ENCODE data around the gene TIPRL. TPM values are rescaled to one million over a fixed set of nuclear protein-coding genes. Genes with fewer than 3 reads are reported as not detected.
A peak's percentile ranks its signal among the peaks of the same experiment; 100 is the strongest.

Gene TIPRL
- total RNA-seq, 1 experiment from 2014 or later: 50.0 TPM

- TF ChIP-seq EZH2 (IDR thresholded peaks at IDR 0.05; ENCODE audit: borderline replicate concordance, low read depth, low read length, poor library complexity, severe bottlenecking): no peak
- no peaks in the 10 kb centered on the region for H3K36me3 ChIP-seq (ENCODE audit: insufficient read depth, low read length, poor library complexity, severe bottlenecking)
- intact Hi-C loops (cut with micrococcal nuclease; ENCODE audit: unreplicated experiment): no loop called here
- H3K27ac ChIP-seq (ENCODE audit: low read depth, low read length, poor library complexity, severe bottlenecking): no peak overlapping the region
- H3K4me3 ChIP-seq (ENCODE audit: low read depth, low read length, poor library complexity, severe bottlenecking): no peak overlapping the region
- POLR2A ChIA-PET (ENCODE audit: low non-redundant PET): no interaction called here
- H3K27me3 ChIP-seq (replicated peaks; ENCODE audit: insufficient read depth, low read depth, low read length, poor library complexity): no peaks in the 10 kb centered on the region
- CTCF ChIA-PET: no interaction called here
- peak; percentile 64 for DNase-seq (ENCODE audit: low spot score)
- peaks cover 3% of the 10 kb centered on the region for H3K9me3 ChIP-seq (ENCODE audit: low read depth, low read length, poor library complexity, severe bottlenecking)
- no TSS peak for BruUV-seq (replicated peaks)
- no peaks in the 10 kb centered on the region for H3K4me1 ChIP-seq (ENCODE audit: insufficient read depth, low read length, poor library complexity, severe bottlenecking)
Measured at GRCh38 chr1:168161459-168161858, 17.3 kb upstream of the TIPRL start.

- Histone ChIP-seq H3K4me3 (ENCODE audit: low read depth, low read length, poor library complexity, severe bottlenecking) (no peak overlapping the region), H3K36me3 (ENCODE audit: insufficient read depth, low read length, poor library complexity, severe bottlenecking) (no peaks in the 10 kb centered on the region), H3K4me1 (ENCODE audit: insufficient read depth, low read length, poor library complexity, severe bottlenecking) (no peaks in the 10 kb centered on the region), H3K9me3 (ENCODE audit: low read depth, low read length, poor library complexity, severe bottlenecking) (peaks cover 3% of the 10 kb centered on the region), H3K27me3 (replicated peaks; ENCODE audit: insufficient read depth, low read depth, low read length, poor library complexity) (no peaks in the 10 kb centered on the region), H3K27ac (ENCODE audit: low read depth, low read length, poor library complexity, severe bottlenecking) (no peak overlapping the region)
- DNase-seq (ENCODE audit: low spot score): no peak
- TF ChIP-seq EZH2 (IDR thresholded peaks at IDR 0.05; ENCODE audit: borderline replicate concordance, low read depth, low read length, poor library complexity, severe bottlenecking): no peak
- no TSS peak for BruUV-seq (replicated peaks)
- POLR2A ChIA-PET (ENCODE audit: low non-redundant PET): interaction anchor here (0.6 kb wide), 1 partner anchor 637 kb away, joined by 20 read pairs; no protein-coding TSS in a partner anchor
- CTCF ChIA-PET: no interaction called here
- intact Hi-C loops (cut with micrococcal nuclease; ENCODE audit: unreplicated experiment): no loop called here
Measured at GRCh38 chr1:168163670-168164069, 15.1 kb upstream of the TIPRL start.

- BruUV-seq (replicated peaks): no TSS peak
- TF ChIP-seq EZH2 (IDR thresholded peaks at IDR 0.05; ENCODE audit: borderline replicate concordance, low read depth, low read length, poor library complexity, severe bottlenecking) (no peak), CTCF (conservative IDR thresholded peaks at IDR 0.05; ENCODE audit: low read depth, low read length) (no peak)
- ChIA-PET CTCF (interaction anchor here (0.6 kb wide), 1 partner anchor 53 kb away, joined by 3 read pairs; no protein-coding TSS in a partner anchor), POLR2A (ENCODE audit: low non-redundant PET) (no interaction called here)
- no peaks in the 10 kb centered on the region for H3K36me3 ChIP-seq (ENCODE audit: insufficient read depth, low read length, poor library complexity, severe bottlenecking)
- H3K9me3 ChIP-seq (ENCODE audit: low read depth, low read length, poor library complexity, severe bottlenecking): peaks cover 3% of the 10 kb centered on the region
- H3K27ac ChIP-seq (ENCODE audit: low read depth, low read length, poor library complexity, severe bottlenecking): no peak overlapping the region
- H3K27me3 ChIP-seq (replicated peaks; ENCODE audit: insufficient read depth, low read depth, low read length, poor library complexity): no peaks in the 10 kb centered on the region
- DNase-seq (ENCODE audit: low spot score): no peak
- intact Hi-C loops (cut with micrococcal nuclease; ENCODE audit: unreplicated experiment): no loop called here
- no peaks in the 10 kb centered on the region for H3K4me1 ChIP-seq (ENCODE audit: insufficient read depth, low read length, poor library complexity, severe bottlenecking)
- no peak overlapping the region for H3K4me3 ChIP-seq (ENCODE audit: low read depth, low read length, poor library complexity, severe bottlenecking)
Measured at GRCh38 chr1:168164771-168165170, 14.0 kb upstream of the TIPRL start.

- ChIA-PET POLR2A (ENCODE audit: low non-redundant PET) (no interaction called here), CTCF (no interaction called here)
- H3K27me3 ChIP-seq (replicated peaks; ENCODE audit: insufficient read depth, low read depth, low read length, poor library complexity): no peaks in the 10 kb centered on the region
- no peak overlapping the region for H3K27ac ChIP-seq (ENCODE audit: low read depth, low read length, poor library complexity, severe bottlenecking)
- no peak for DNase-seq (ENCODE audit: low spot score)
- TF ChIP-seq CTCF (conservative IDR thresholded peaks at IDR 0.05; ENCODE audit: low read depth, low read length) (no peak), EZH2 (IDR thresholded peaks at IDR 0.05; ENCODE audit: borderline replicate concordance, low read depth, low read length, poor library complexity, severe bottlenecking) (no peak)
- no peaks in the 10 kb centered on the region for H3K36me3 ChIP-seq (ENCODE audit: insufficient read depth, low read length, poor library complexity, severe bottlenecking)
- intact Hi-C loops (cut with micrococcal nuclease; ENCODE audit: unreplicated experiment): no loop called here
- H3K4me3 ChIP-seq (ENCODE audit: low read depth, low read length, poor library complexity, severe bottlenecking): no peak overlapping the region
- no peaks in the 10 kb centered on the region for H3K4me1 ChIP-seq (ENCODE audit: insufficient read depth, low read length, poor library complexity, severe bottlenecking)
- H3K9me3 ChIP-seq (ENCODE audit: low read depth, low read length, poor library complexity, severe bottlenecking): no peaks in the 10 kb centered on the region
- BruUV-seq (replicated peaks): no TSS peak
Measured at GRCh38 chr1:168167806-168168205, 11.0 kb upstream of the TIPRL start.
